LNCaP clone FGC (cell line): ENCODE data around the gene LRRC75A.

ENCODE experiments used
- DNase-seq: peaks from one replicate; pipeline ENCODE4 v3.0.0-alpha.2; 2011; ENCODE audit warnings: low read depth
- H3K4me3 ChIP-seq: 2 replicates; pipeline ENCODE4 v1.5.1; 2011; ENCODE audit warnings: mild to moderate bottlenecking, low read depth, low read length, control low read depth
- CTCF ChIP-seq: IDR thresholded peaks from 2 replicates; pipeline ENCODE4 v1.5.1; 2012; ENCODE audit warnings: mild to moderate bottlenecking; ENCODE audit not compliant: control insufficient read depth, insufficient read depth; ENCODE audit errors: extremely low read depth

The LRRC75A gene

GRCh38 chr17:16488186-16488967, 3.6 kb downstream of the LRRC75A start:
- no peak overlapping the region for H3K4me3 ChIP-seq
- DNase-seq, result no peak
- no peak for TF ChIP-seq CTCF

DNA sequence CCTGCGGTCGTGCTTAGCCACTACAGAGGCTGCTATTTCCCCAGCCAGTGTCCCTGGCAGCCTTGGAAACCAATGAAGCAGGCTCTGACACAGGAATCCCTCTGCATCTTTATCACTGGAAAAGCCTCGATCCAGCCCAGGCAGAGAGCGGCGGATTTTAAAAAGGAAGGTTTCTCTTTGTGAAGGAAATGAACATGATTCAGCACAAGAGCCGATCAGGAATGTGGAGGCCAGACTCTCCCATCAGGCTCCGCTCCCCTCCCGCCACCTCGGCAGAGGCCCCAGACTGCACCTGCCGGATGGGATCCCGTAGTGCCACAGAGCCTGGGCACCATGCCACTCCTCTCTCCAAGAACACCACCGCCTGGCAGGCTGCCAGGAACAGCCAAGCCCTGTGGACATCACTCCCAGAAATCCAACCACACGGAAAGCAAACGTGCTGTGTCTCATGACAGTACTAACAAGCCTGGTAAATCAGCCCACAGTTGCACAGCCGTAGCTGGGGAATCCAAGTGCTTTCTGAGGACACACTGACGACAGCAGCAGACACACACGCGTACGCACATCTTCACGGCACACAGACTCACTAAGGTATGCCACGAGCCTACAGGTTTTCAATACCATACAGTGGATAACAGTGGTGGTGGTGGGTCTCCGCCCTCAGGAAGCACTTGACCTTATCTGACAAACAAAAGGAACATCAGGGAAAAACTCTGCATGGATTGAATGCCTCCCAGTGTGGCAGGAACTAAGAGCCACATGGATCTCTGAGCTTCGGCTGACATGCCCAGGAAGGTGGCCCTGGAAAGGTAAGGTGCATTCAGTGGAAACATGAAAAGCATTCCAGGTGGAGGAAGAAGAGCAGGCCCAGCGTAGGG, 5.4 kb downstream of the LRRC75A start:
- no peak for TF ChIP-seq CTCF
- peak; percentile 75 for DNase-seq
- H3K4me3 ChIP-seq, result no peak overlapping the region

- H3K4me3 ChIP-seq, result no peak overlapping the region
- no peak for TF ChIP-seq CTCF
- no peak for DNase-seq
Observed at GRCh38 chr17:16484445-16485175, 7.4 kb downstream of the LRRC75A start.

GRCh38 chr17:16483021-16483645, 8.9 kb downstream of the LRRC75A start:
- DNase-seq, result no peak
- no peak overlapping the region for H3K4me3 ChIP-seq
- no peak for TF ChIP-seq CTCF

- TF ChIP-seq CTCF, result no peak
- DNase-seq, result no peak
- no peak overlapping the region for H3K4me3 ChIP-seq
Observed at GRCh38 chr17:16482253-16482652, 9.7 kb downstream of the LRRC75A start.

DNA sequence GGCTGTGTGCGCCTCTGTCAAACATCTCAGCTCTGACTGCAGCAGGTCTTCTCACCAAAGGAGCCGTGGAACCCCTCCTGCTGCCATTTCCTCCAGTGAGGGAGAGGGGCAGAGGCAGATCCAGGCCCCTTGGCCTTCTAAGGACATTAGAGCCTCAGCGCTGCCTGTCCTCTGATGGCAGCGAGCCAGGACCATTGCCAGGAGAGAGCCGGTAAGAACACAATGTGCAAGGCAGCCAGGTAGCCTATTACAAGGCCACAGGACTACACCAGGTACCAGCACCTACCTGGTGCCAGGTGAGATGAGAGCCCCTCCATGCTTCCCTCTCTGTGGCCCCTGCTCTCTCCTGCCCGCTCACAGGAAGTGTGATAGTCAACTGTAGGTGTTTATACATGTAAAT, 11.0 kb downstream of the LRRC75A start:
- H3K4me3 ChIP-seq, result no peak overlapping the region
- TF ChIP-seq CTCF, result no peak
- DNase-seq, result no peak
